HepG2 (cell line): Measurements from ENCODE around the gene TRIP6. TPM values are rescaled to one million over a fixed set of nuclear protein-coding genes. Genes with fewer than 3 reads are reported as not detected.

Experiments used
- DPF2 ChIP-seq: sonication (generic); formaldehyde crosslinking; IDR thresholded peaks from 2 replicates; pipeline ENCODE4 v1.4.0; 2020; ENCODE audit warnings: mild to moderate bottlenecking, low read depth, missing genetic modification reagents, borderline replicate concordance
- ISX ChIP-seq: sonication (generic); formaldehyde crosslinking; conservative IDR thresholded peaks from 2 replicates; pipeline ENCODE4 v1.5.0; 2020; ENCODE audit warnings: missing genetic modification reagents
- KDM5B ChIP-seq: sonication (generic); formaldehyde crosslinking; IDR thresholded peaks from 2 replicates; pipeline ENCODE4 v1.4.0; 2020; ENCODE audit warnings: missing genetic modification reagents, mild to moderate bottlenecking, borderline replicate concordance
- MXD4 ChIP-seq: IDR thresholded peaks from 2 replicates; pipeline ENCODE4 v1.6.1; 2016; ENCODE audit warnings: mild to moderate bottlenecking, missing biosample characterization, missing genetic modification reagents
- MXI1 ChIP-seq: IDR thresholded peaks from 3 replicates; pipeline ENCODE4 v1.6.1; 2012; ENCODE audit warnings: low read depth, low read length, inconsistent platforms, borderline replicate concordance
- PRPF4 ChIP-seq: fragments of 200-400 bp; formaldehyde crosslinking; IDR thresholded peaks from 2 replicates; pipeline ENCODE4 v1.6.1; 2016; ENCODE audit warnings: low read length, low read depth; ENCODE audit not compliant: poor library complexity, severe bottlenecking
- SAP130 ChIP-seq: IDR thresholded peaks from 2 replicates; pipeline ENCODE4 v1.6.1; 2016; ENCODE audit warnings: low read depth
- SIN3A ChIP-seq: IDR thresholded peaks from 2 replicates; pipeline ENCODE4 v1.6.1; 2011; ENCODE audit warnings: low read depth, mild to moderate bottlenecking, control low read depth, low read length, borderline replicate concordance
- ZFP91 ChIP-seq: sonication (generic); formaldehyde crosslinking; IDR thresholded peaks from 2 replicates; pipeline ENCODE4 v1.9.0; 2022; ENCODE audit warnings: missing genetic modification reagents, mild to moderate bottlenecking, borderline replicate concordance
- ZNF234 ChIP-seq: sonication (generic); formaldehyde crosslinking; conservative IDR thresholded peaks from 2 replicates; pipeline ENCODE4 v1.5.1; 2020; ENCODE audit warnings: mild to moderate bottlenecking, missing genetic modification reagents
- ZNF687 ChIP-seq: sonication (generic); formaldehyde crosslinking; IDR thresholded peaks from 2 replicates; pipeline ENCODE4 v1.5.1; 2020; ENCODE audit warnings: mild to moderate bottlenecking, missing genetic modification reagents, moderate library complexity
- ZSCAN31 ChIP-seq: sonication (generic); formaldehyde crosslinking; IDR thresholded peaks from 2 replicates; pipeline ENCODE4 v1.5.0; 2020; ENCODE audit warnings: low read depth, mild to moderate bottlenecking, missing genetic modification reagents
- polyA plus RNA-seq, 8 experiments: library from polyadenylated mRNA; depleted of rRNA in 3 of 8; stranded (reverse) in 7 of 8; unstranded in 1 of 8; fragments of >200 nt; fragmentation: Illumina TruSeq in 4 of 8; extraction: Trizol in 4 of 8; gene quantifications; 2 replicates each; pipeline versions ENCODE4 v1.2.1 to v1.2.3, GENCODE V29; 2011 to 2016; ENCODE audit warnings: low read depth in 4 of 8, missing spikeins in 1 of 8, mixed read lengths in 1 of 8; ENCODE audit not compliant: insufficient read depth in 1 of 8
- total RNA-seq, 5 experiments: library from RNA; depleted of rRNA; stranded (reverse); fragments of >200 nt; fragmentation: Illumina TruSeq; extraction: Trizol; gene quantifications; 2 replicates each; pipeline ENCODE4 v1.2.3, GENCODE V29; 2016; ENCODE audit warnings: low read depth in 1 of 5
- TF ChIP-seq, protein P1 (sequence below): sonication (generic); formaldehyde crosslinking; IDR thresholded peaks from 2 replicates; pipeline ENCODE4 v1.5.0; 2020; ENCODE audit warnings: missing genetic modification reagents

Gene TRIP6
- total and polyA plus RNA-seq, 2 of the 13 experiments (the other 11 are each of a cell fraction or from before 2014, with no cell fraction given): 0.34 to 0.38 TPM

- TF ChIP-seq ZNF687 (CRISPR knock-in tag) (peak; percentile 27; the same call in 1 of the 2 replicates), SAP130 (CRISPR knock-in tag) (peak; percentile 62), KDM5B (0 out of 2 replicates have a peak, but pooled peaks have one; percentile 13), ISX (CRISPR knock-in tag) (no peak), MXD4 (CRISPR knock-in tag) (peak; percentile 63; the same call in 1 of the 2 replicates), DPF2 (CRISPR knock-in tag) (no peak; the same call in 1 of the 2 replicates), MXI1 (peak; percentile 72; the same call in 2 of the 3 replicates), ZFP91 (CRISPR knock-in tag) (0 out of 2 replicates have a peak, but pooled peaks have one; percentile 12), SIN3A (0 out of 2 replicates have a peak, but pooled peaks have one; percentile 61), ZNF234 (CRISPR knock-in tag) (no peak), PRPF4 (no peak), ZSCAN31 (CRISPR knock-in tag) (no peak)
- TF ChIP-seq, protein P1, sequence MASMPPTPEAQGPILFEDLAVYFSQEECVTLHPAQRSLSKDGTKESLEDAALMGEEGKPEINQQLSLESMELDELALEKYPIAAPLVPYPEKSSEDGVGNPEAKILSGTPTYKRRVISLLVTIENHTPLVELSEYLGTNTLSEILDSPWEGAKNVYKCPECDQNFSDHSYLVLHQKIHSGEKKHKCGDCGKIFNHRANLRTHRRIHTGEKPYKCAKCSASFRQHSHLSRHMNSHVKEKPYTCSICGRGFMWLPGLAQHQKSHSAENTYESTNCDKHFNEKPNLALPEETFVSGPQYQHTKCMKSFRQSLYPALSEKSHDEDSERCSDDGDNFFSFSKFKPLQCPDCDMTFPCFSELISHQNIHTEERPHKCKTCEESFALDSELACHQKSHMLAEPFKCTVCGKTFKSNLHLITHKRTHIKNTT (CRISPR knock-in tag): no peak
- TF ChIP-seq, all 625 proteins: peak for 15
Observed at GRCh38 chr7:100825215-100825671, 41.9 kb upstream of the TRIP6 start (continued).
